ENCODE data around the gene STK39. TPM values are rescaled to one million over a fixed set of nuclear protein-coding genes. Genes with fewer than 3 reads are reported as not detected.

The STK39 gene
- total and polyA plus RNA-seq, 9 of the 15 experiments (the other 6 are each of a cell fraction or from before 2014, with no cell fraction given): 0.19 to 0.76 (median 0.51) TPM

DNA sequence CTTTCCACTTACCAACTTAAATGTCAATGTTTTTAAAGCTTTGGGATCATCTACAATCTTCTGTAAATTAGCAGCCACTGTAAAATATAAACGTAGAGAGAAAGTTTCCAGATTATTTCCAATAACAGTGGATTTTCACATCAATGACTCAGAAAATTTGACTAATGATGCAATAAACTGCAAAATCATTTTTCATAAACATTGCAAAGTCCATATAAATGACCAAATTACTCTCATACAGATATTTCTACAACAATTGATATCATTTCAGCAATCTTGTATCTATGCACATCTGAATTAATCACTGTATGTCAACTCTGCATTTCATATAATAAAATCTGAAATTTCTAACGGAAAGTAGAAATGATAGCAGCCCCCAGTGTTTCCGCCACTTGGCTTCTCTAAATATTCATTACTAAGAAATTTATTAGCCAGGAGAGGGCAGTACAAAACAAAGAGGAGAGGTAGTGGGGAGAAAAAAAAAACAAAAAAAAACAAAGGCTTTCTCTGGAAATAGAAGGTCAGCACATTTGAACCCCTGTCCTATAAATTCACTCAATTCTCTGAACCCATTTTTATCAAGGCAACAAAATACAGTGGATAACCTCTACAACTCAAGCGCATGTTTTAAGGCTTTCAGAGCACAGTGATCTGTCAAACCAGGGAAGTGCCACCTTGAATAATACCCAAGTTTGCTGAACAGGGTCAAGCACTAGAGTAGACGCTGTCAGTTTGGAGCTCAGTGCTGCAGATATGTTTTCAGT lies 282.6 kb downstream of the STK39 start (continued):
- TF ChIP-seq ZNF740 (CRISPR knock-in tag; IDR thresholded peaks at IDR 0.05): no peak
- no peak for TF ChIP-seq ZNF740 (tag; IDR thresholded peaks at IDR 0.05)
- TF ChIP-seq KAT2B (IDR thresholded peaks at IDR 0.05; ENCODE audit: low read depth, low read length): no peak
- peak; percentile 92 for TF ChIP-seq ZNF384 (IDR thresholded peaks at IDR 0.05; ENCODE audit: low read depth, low read length)
- TF ChIP-seq SNIP1 (IDR thresholded peaks at IDR 0.05; ENCODE audit: low read depth): no peak
- peak; percentile 48; the same call in 1 of the 2 replicates for TF ChIP-seq CEBPG (CRISPR knock-in tag; IDR thresholded peaks at IDR 0.05)
- peak; percentile 75 to 96 for TF ChIP-seq CEBPG (tag; conservative IDR thresholded peaks at IDR 0.05 in 1 of 2, IDR thresholded peaks at IDR 0.05 in 1 of 2)
- 0 out of 2 replicates have a peak, but pooled peaks have one; percentile 40 for TF ChIP-seq ELF4 (CRISPR knock-in tag; IDR thresholded peaks at IDR 0.05)
- TF ChIP-seq TRIM24 (IDR thresholded peaks at IDR 0.05): peak; percentile 83 to 86; a peak in 3 of 4 replicates
- TF ChIP-seq MCM7 (IDR thresholded peaks at IDR 0.05): peak in 1 of 2 experiments; percentile 51; a peak in 1 of 4 replicates
- TF ChIP-seq CEBPB (tag; IDR thresholded peaks at IDR 0.05): peak; percentile 79
- 0 out of 2 replicates have a peak, but pooled peaks have one; percentile 19 for TF ChIP-seq BACH1 (tag; IDR thresholded peaks at IDR 0.05)
- TF ChIP-seq, protein P1, sequence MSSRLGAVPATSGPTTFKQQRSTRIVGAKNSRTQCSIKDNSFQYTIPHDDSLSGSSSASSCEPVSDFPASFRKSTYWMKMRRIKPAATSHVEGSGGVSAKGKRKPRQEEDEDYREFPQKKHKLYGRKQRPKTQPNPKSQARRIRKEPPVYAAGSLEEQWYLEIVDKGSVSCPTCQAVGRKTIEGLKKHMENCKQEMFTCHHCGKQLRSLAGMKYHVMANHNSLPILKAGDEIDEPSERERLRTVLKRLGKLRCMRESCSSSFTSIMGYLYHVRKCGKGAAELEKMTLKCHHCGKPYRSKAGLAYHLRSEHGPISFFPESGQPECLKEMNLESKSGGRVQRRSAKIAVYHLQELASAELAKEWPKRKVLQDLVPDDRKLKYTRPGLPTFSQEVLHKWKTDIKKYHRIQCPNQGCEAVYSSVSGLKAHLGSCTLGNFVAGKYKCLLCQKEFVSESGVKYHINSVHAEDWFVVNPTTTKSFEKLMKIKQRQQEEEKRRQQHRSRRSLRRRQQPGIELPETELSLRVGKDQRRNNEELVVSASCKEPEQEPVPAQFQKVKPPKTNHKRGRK (tag; IDR thresholded peaks at IDR 0.05): no peak
- no peak for TF ChIP-seq STAG1 (CRISPR knock-in tag; IDR thresholded peaks at IDR 0.05; ENCODE audit: borderline replicate concordance)
- TF ChIP-seq FIP1L1 (IDR thresholded peaks at IDR 0.05; ENCODE audit: low read depth, low read length, poor library complexity, severe bottlenecking): no peak
- TF ChIP-seq, protein P2, sequence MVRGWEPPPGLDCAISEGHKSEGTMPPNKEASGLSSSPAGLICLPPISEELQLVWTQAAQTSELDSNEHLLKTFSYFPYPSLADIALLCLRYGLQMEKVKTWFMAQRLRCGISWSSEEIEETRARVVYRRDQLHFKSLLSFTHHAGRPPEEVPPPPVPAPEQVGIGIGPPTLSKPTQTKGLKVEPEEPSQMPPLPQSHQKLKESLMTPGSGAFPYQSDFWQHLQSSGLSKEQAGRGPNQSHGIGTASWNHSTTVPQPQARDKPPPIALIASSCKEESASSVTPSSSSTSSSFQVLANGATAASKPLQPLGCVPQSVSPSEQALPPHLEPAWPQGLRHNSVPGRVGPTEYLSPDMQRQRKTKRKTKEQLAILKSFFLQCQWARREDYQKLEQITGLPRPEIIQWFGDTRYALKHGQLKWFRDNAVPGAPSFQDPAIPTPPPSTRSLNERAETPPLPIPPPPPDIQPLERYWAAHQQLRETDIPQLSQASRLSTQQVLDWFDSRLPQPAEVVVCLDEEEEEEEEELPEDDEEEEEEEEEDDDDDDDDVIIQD (CRISPR knock-in tag; IDR thresholded peaks at IDR 0.05): no peak
- TF ChIP-seq THAP12 (CRISPR knock-in tag; IDR thresholded peaks at IDR 0.05): no peak
- TF ChIP-seq, protein P3, sequence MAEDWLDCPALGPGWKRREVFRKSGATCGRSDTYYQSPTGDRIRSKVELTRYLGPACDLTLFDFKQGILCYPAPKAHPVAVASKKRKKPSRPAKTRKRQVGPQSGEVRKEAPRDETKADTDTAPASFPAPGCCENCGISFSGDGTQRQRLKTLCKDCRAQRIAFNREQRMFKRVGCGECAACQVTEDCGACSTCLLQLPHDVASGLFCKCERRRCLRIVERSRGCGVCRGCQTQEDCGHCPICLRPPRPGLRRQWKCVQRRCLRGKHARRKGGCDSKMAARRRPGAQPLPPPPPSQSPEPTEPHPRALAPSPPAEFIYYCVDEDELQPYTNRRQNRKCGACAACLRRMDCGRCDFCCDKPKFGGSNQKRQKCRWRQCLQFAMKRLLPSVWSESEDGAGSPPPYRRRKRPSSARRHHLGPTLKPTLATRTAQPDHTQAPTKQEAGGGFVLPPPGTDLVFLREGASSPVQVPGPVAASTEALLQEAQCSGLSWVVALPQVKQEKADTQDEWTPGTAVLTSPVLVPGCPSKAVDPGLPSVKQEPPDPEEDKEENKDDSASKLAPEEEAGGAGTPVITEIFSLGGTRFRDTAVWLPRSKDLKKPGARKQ (CRISPR knock-in tag; IDR thresholded peaks at IDR 0.05): 0 out of 2 replicates have a peak, but pooled peaks have one; percentile 65
- peak; percentile 60 for TF ChIP-seq FOSL1 (tag; conservative IDR thresholded peaks at IDR 0.05)

Measured in K562 (cell line).